ENCODE results near the gene KRTAP2-4. TPM values are rescaled to one million over a fixed set of nuclear protein-coding genes. Genes with fewer than 3 reads are reported as not detected.
"Not testable (repeated sequence)": the region's sequence is repeated elsewhere in the genome, so short reads cannot be mapped to it uniquely, and the experiment has no call there.

The KRTAP2-4 gene
- total RNA-seq, 1 donor from 2014 or later, result not detected

DNA sequence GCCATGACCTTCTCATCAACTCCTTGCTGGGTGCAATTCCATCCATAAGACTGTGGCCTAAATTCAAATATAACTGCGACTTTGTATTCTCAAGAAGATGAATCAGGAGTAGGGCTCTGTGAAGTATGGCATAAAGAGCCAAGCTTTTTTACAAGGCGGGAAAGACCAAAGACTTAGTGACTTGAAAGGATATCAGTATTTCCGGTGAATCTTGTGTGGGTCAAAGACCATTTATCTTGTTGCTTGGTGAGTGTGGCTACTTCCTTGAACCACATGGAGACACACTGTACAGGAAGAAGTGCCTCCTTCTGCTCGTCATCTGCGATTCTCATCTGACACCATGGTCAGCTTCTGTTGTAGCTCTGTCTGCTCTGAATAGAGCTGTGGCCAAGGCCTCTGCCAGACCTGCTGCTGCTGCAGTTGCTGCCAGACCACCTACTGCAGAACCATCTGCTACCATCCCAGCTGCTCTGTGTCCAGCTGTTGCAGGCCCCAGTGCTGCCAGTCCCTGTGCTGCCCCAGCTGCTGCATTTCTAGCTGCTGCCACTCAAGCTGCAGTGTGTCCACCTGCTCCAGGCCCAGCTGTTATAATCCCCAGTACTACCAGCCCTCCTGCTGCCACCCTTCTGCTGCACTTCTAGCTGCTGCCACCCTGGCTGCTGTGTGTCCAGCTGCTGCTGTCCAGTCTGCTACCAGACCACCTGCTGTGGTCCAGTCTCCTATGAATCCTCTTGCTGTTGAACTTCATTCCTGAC is 6.1 kb upstream of the KRTAP2-4 start:
- DNase-seq (ENCODE audit: low spot score), result no peak

DNA sequence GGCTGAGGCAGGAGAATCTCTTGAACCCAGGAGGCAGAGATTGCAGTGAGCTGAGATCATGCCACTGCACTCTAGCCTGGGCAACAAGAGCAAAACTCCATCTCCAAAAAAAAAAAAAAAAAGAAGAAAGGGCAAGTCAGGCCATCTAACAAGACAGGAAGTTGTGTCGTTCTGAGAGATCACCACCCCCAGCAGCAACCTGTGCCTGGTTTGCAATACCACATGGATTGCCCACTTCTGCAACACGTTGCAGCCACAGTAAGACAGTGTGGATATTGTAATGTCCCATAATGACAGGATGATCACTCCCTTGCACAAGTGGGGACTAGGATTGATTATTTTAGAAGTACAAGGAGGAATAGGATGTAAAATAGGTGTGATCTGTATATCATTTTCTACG is 3.4 kb upstream of the KRTAP2-4 start:
- no peak for DNase-seq (ENCODE audit: low spot score)

DNA sequence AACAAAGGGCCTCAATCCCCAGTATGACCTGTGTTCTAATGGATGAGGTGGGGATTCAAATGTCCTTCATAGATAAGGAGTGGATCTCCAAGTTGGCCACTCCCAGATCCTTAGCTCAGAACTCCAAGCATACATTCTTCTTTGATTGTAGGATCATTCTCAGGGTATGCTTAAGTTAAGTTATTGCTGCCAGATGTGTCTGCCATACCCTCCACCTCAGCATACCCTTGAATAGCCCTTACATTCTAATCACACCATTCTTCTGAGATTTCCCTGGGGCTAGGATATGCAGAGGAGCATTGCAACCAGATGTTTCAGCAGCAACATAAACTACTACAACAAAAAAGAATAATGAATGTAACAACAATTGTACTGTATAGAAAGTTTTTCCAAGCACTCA is 1.6 kb upstream of the KRTAP2-4 start:
- no peak for DNase-seq (ENCODE audit: low spot score)

- not testable (repeated sequence) for DNase-seq (ENCODE audit: low spot score)
Observed at GRCh38 chr17:41065016-41065689, 526 bp downstream of the KRTAP2-4 start.

DNA sequence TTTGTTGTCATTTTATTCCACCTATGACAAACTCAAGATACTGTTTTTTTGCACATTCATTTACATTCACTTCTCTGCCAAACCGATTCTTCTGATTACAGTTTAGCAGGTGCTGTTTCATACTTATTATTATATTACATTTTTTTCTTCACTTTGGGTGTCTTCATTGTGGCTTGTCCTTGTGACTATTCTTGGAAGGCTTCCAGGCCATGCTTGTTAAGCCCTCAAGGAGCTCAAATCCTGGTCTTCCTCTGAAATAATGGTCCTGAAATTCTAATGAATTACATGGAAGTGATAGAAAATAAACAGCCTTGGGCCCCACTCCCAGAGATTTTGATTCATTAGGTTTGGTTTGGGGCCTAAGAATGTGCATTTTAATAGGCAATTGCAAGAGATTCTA is 1.4 kb downstream of the KRTAP2-4 start:
- no peak for DNase-seq (ENCODE audit: low spot score)

- no peak for DNase-seq (ENCODE audit: low spot score)
Observed at GRCh38 chr17:41063449-41063848, 2.2 kb downstream of the KRTAP2-4 start.

GRCh38 chr17:41061964-41062363 is 3.7 kb downstream of the KRTAP2-4 start:
- DNase-seq (ENCODE audit: low spot score), result no peak

DNA sequence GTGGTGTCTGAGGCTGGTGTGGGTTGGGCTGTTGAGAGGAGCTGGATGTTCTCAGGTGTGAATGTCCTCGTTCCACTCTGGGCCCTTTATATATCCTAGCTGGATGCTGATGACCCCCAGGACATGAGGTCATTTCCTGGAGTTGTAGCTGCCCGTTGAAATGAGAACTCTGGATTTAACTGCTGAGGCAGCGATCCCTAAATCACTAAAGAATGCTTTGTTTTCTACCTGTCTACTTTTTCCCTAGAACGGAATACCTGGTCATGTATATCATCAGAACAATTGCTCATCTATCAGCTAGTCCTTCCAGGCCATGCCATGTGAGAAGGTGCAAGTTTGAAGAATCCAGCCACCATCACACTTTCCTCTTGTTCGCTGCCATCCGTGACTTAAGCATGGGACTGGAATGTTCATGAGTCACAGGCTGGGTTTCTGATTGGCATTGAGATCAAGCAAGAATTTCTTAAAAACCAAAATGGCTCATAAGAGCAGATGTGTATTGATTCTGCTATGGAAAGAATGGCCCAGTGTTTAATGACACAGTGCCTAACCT is 5.6 kb downstream of the KRTAP2-4 start, which contains the start of gene KRTAP2-3:
TSS of gene KRTAP2-3 (minus strand) at position 63 of the 553 bp plus-strand sequence. CDS start 64 bp downstream, outside the sequence.
- no peak for DNase-seq (ENCODE audit: low spot score)

DNA sequence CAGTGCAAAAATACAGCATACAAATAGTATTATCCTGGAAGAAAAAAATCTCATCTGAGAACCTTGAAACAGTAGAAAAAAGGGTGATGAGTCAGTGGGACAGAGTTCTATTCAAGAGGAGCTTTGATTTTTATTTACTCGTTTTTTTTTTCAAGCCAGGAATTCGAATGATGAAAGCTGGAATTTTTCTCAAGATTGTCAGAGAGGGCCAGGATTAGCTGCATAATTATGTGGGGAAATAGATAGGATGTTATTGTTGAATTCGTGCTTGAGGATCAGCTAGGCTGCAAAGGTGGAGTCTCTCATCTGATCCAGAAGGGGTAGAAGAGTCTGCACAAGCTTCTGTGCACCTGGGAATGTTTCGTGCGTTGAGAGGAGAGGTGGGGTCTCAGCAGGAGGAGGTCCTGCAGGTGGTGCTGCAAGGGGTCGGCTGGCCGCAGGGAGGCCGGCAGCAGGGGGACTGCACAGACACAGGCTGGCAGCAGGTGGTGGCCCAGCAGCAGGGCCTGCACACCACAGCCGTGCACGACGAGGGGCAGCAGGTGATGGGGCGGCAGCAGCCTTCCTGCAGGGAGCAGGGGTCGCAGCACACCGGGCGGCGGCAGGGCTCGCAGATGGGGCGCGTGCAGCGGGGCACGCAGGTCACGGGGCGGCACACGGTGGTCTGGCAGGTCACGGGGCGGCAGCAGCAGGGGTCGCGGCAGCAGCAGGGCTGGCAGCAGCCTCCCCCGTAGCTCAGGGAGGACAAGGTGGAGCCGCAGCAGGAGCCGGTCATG is 6.2 kb downstream of the KRTAP2-4 start:
- not testable (repeated sequence) for DNase-seq (ENCODE audit: low spot score)

- no peak for DNase-seq (ENCODE audit: low spot score)
Observed at GRCh38 chr17:41058741-41059140, 6.9 kb downstream of the KRTAP2-4 start.

DNA sequence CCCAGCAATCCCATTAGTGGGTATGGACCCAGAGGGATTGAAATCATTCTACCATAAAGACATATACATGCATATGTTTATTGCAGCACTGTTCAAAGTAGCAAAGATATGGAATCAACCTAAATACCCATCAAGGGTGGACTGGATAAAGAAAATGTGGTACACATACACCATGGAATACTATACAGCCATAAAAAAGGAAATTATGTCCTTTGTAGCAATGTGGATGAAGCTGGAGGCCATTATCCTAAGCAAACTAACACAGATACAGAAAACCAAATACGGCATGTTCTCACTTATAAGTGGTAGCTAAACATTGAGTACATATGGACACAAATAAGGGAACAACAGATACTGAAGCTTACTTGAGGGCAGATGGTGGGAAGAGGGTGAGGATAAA is 8.1 kb downstream of the KRTAP2-4 start:
- DNase-seq (ENCODE audit: low spot score), result no peak

DNA sequence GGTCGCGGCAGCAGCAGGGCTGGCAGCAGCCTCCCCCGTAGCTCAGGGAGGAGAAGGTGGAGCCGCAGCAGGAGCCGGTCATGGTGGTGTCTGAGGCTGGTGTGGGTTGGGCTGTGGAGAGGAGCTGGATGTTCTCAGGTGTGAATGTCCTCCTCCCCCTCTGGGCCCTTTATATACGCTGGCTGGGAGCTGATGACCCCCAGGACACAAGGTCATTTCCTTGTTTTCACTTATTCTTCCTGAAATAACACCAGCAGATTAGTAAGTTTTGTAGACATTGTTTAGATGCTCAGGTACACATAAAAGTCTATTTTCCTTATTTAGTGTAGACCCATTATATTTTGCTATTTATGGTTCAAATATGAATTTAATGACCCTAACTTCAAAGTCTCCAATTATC is 10.5 kb downstream of the KRTAP2-4 start, which contains the start of gene KRTAP2-2:
TSS of gene KRTAP2-2 (minus strand) at position 101 of the 400 bp plus-strand sequence. CDS start at position 82, 19 bp downstream.
- not testable (repeated sequence) for DNase-seq (ENCODE audit: low spot score)

- DNase-seq (ENCODE audit: low spot score), result not testable (repeated sequence)
Observed at GRCh38 chr17:41054556-41054955, 11.1 kb downstream of the KRTAP2-4 start.

- DNase-seq (ENCODE audit: low spot score), result no peak
Observed at GRCh38 chr17:41054025-41054424, 11.7 kb downstream of the KRTAP2-4 start.

DNA sequence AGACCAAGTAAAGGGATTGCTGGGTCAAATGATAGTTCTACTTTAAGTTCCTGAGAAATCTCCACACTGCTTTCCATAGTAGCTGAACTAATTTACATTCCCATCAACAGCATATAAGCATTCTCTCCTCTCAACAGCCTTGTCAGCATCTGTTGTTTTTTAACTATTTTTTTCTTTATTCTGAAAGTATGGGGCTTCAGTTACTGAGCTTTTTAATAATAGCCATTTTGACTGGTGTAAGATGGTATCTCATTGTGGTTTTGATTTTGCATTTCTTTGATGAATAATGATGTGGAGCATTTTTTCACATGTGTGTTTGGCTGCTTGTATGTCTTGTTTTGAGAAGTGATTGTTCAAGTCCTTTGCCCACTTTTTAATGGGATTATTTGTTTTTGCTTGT is 13.1 kb downstream of the KRTAP2-4 start:
- DNase-seq (ENCODE audit: low spot score), result no peak

GRCh38 chr17:41049110-41049509 is 16.6 kb downstream of the KRTAP2-4 start:
- DNase-seq (ENCODE audit: low spot score), result no peak

DNA sequence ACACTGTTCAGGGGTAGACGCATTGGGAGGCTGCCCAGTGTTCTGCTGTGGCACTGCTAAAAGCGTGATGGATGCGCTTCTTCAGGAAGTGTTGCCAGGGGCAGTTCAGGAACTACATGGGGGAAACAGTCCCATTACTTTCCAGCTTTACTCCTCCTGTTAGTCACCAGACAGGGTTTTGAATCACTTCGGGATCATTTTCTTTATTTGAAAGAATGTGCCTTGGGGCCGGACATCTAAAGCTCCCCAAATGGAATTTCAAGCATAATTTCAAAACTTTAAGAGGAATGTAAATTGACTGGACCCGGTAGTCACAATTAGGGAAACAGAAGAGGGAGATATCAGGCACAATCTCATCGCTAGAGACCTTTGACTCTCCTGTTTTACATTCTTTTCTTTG is 17.2 kb downstream of the KRTAP2-4 start:
- DNase-seq (ENCODE audit: low spot score), result no peak

DNA sequence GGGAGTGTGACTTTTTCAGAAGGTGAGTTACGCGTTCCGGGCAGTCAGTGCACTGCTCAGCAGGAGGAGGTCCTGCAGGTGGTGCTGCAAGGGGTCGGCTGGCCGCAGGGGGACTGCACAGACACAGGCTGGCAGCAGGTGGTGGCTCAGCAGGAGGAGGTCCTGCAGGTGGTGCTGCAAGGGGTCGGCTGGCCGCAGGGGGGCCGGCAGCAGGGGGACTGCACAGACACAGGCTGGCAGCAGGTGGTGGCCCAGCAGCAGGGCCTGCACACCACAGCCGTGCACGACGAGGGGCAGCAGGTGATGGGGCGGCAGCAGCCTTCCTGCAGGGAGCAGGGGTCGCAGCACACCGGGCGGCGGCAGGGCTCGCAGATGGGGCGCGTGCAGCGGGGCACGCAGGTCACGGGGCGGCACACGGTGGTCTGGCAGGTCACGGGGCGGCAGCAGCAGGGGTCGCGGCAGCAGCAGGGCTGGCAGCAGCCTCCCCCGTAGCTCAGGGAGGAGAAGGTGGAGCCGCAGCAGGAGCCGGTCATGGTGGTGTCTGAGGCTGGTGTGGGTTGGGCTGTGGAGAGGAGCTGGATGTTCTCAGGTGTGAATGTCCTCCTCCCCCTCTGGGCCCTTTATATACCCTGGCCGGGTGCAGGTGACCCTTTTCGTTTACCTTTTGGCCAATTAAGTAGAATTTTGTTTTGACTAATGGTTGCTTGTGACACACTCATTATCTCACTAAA is 18.8 kb downstream of the KRTAP2-4 start, which contains the start of gene KRTAP2-1:
TSS of gene KRTAP2-1 (minus strand) at position 582 of the 731 bp plus-strand sequence. CDS start at position 533, 49 bp downstream.
- DNase-seq (ENCODE audit: low spot score), result not testable (repeated sequence)

DNA sequence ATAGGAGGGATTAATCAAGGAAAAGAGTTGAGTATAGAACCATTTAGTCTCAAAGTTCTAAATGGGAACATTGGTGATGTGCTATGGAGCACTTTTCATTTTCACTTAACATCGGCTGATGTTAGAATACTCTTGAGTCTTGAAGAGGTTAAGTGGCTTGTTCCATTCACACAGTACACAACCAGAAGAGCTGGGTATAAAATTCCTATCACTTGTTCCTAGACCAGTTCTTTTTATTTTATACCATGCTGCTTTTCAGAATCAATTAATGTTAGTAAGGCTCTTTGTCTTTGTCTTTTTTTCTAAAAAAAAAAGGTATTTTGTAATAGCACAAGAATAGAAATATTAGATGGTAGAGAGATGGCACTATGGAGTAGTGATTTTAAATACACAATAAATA is 22.7 kb downstream of the KRTAP2-4 start:
- DNase-seq (ENCODE audit: low spot score), result no peak

- DNase-seq (ENCODE audit: low spot score), result peak; percentile 46
Observed at GRCh38 chr17:41040783-41041571, 24.7 kb downstream of the KRTAP2-4 start, which contains the start of gene KRTAP1-1. Gene KRTAP1-1 (minus strand): TSS chr17:41041450. CDS start chr17:41041397, 53 bp downstream.

All from ureter (tissue), 1 donor.